CD4-positive, alpha-beta T cell (primary cell): ENCODE results near the gene ATG2A. TPM values are rescaled to one million over a fixed set of nuclear protein-coding genes. Genes with fewer than 3 reads are reported as not detected.

Experiments
- ATAC-seq: fragments of 200-7000 bp; cut with Tn5 transposase; one replicate; pipeline ENCODE4 v1.10.0; 2022; ENCODE audit warnings: mild to moderate bottlenecking; ENCODE audit not compliant: poor library complexity
- CTCF ChIA-PET: fragments of 350-600 bp; sonication (Branson Sonifier 250); formaldehyde crosslinking; loops from one replicate; lab custom pipeline; 2021; ENCODE audit warnings: antibody characterized with exemption, inconsistent platforms; lab: Charles Lee
- POLR2A ChIA-PET: fragments of 350-600 bp; sonication (Branson Sonifier 250); formaldehyde crosslinking; loops from one replicate; lab custom pipeline; 2021; ENCODE audit warnings: antibody characterized with exemption, inconsistent platforms; lab: Charles Lee
- DNase-seq, 14 experiments: peaks; one replicate each; pipeline ENCODE4 v3.0.0-alpha.2; 2013 to 2020; ENCODE audit warnings: mixed read lengths in 2 of 14
- H3K27ac ChIP-seq, 2 donors: one replicate each; pipeline versions ENCODE4 v1.5.1 to v1.7.0; 2013; ENCODE audit warnings: low read length in 2 of 2, low read depth in 1 of 2, mild to moderate bottlenecking in 1 of 2
- H3K27me3 ChIP-seq, 2 experiments: 1 replicate in 1 of 2; 2 replicates in 1 of 2; pipeline versions ENCODE4 v1.6.1 to v1.7.0; 2013; ENCODE audit warnings: low read length in 2 of 2, control low read depth in 1 of 2, mild to moderate bottlenecking in 1 of 2, moderate library complexity in 1 of 2; ENCODE audit not compliant: insufficient read depth in 2 of 2, control insufficient read depth in 1 of 2
- H3K36me3 ChIP-seq: one replicate; pipeline ENCODE4 v1.6.1; 2013; ENCODE audit warnings: low read length, control low read depth; ENCODE audit not compliant: insufficient read depth
- H3K4me1 ChIP-seq: one replicate; pipeline ENCODE4 v1.6.1; 2013; ENCODE audit warnings: low read length, control low read depth; ENCODE audit not compliant: insufficient read depth
- H3K4me3 ChIP-seq: one replicate; pipeline ENCODE4 v1.5.1; 2013; ENCODE audit warnings: mild to moderate bottlenecking, low read length, moderate library complexity
- H3K9me3 ChIP-seq, 2 experiments: 1 replicate in 1 of 2; 2 replicates in 1 of 2; pipeline versions ENCODE4 v1.6.1 to v1.7.0; 2013; ENCODE audit warnings: low read length in 2 of 2, mild to moderate bottlenecking in 2 of 2, control low read depth in 1 of 2, moderate library complexity in 1 of 2; ENCODE audit not compliant: control insufficient read depth in 1 of 2, insufficient read depth in 1 of 2
- H3K27ac Mint-ChIP-seq: one replicate; pipeline ENCODE4 v1.8.0; 2020; ENCODE audit warnings: mixed read lengths
- H3K27me3 Mint-ChIP-seq: one replicate; pipeline ENCODE4 v1.8.0; 2021; ENCODE audit warnings: mixed read lengths
- H3K36me3 Mint-ChIP-seq: one replicate; pipeline ENCODE4 v1.8.0; 2021; ENCODE audit warnings: low read depth, mixed read lengths
- H3K4me1 Mint-ChIP-seq: one replicate; pipeline ENCODE4 v1.8.0; 2021; ENCODE audit warnings: low read depth, mixed read lengths
- H3K4me3 Mint-ChIP-seq: one replicate; pipeline ENCODE4 v1.8.0; 2020; ENCODE audit warnings: mild to moderate bottlenecking, mixed read lengths
- H3K9me3 Mint-ChIP-seq: one replicate; pipeline ENCODE4 v1.8.0; 2020; ENCODE audit warnings: mixed read lengths
- intact Hi-C, 2 experiments: fragments of 100-400 bp; cut with DNase I in 1 of 2; cut with micrococcal nuclease in 1 of 2; formaldehyde crosslinking; loops; one replicate each; pipeline versions ENCODE4 v1.15.1 to v1.9.0; 2023 to 2025; cut with DNase I, micrococcal nuclease
- total RNA-seq, 174 experiments: library from RNA in 2 of 174; stranded (reverse) in 2 of 174; gene quantifications; one replicate each; pipeline ENCODE4 v1.2.3 and lab custom pipeline; 2021 to 2026
- TF ChIP-seq, protein P1 (sequence below): fragments of 200-600 bp; IDR thresholded peaks from one replicate; pipeline ENCODE4 v1.8.0; 2022; ENCODE audit warnings: antibody characterized with exemption, mild to moderate bottlenecking

The ATG2A gene
- total RNA-seq, 2 experiments from 2014 or later, result 189 to 198 TPM

DNA sequence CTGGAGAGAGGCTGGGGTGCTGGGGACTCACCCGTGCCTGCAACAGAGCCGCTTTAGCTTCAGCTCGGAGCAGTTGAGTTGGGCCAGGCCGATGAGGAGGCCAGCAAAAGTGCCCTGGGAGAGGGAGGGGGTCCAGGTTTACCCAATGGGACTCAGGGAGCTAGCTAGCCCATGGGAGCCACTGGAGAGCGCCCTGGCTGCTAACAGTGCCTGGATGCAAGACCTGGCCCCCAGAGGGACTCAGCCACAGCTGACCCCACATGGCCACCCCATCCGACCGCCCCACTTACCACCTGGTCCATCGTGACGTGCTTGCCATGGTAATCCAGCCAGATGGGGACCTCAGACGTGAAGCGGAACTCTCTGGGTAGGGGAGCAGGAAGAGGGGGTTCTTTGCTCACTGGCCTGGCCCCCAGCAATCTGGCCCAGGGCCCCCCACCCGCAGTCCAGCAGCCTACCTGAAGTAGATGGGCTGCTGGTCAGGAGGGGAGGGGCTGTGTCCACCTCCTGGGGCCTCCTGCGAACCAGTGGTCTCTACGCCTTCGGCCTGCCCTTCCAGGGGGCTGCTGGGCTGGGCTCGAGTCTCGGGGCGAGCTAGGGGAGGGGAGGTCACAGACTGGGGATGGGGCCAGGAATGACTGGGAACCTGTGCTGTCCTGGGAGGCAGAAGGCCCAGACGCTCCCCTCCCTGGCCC, 19.5 kb downstream of the ATG2A start:
- Mint-ChIP-seq H3K27me3 (no peaks in the 10 kb centered on the region), H3K9me3 (no peaks in the 10 kb centered on the region), H3K36me3 (peaks cover 56% of the 10 kb centered on the region), H3K4me1 (peaks cover 13% of the 10 kb centered on the region), H3K27ac (no peak overlapping the region), H3K4me3 (no peak overlapping the region)
- POLR2A ChIA-PET, result interaction anchor here (1.1 kb wide), 1 partner anchor 47 kb away, joined by 3 read pairs; no protein-coding TSS in a partner anchor
- no peaks in the 10 kb centered on the region for H3K27me3 ChIP-seq
- TF ChIP-seq, protein P1, sequence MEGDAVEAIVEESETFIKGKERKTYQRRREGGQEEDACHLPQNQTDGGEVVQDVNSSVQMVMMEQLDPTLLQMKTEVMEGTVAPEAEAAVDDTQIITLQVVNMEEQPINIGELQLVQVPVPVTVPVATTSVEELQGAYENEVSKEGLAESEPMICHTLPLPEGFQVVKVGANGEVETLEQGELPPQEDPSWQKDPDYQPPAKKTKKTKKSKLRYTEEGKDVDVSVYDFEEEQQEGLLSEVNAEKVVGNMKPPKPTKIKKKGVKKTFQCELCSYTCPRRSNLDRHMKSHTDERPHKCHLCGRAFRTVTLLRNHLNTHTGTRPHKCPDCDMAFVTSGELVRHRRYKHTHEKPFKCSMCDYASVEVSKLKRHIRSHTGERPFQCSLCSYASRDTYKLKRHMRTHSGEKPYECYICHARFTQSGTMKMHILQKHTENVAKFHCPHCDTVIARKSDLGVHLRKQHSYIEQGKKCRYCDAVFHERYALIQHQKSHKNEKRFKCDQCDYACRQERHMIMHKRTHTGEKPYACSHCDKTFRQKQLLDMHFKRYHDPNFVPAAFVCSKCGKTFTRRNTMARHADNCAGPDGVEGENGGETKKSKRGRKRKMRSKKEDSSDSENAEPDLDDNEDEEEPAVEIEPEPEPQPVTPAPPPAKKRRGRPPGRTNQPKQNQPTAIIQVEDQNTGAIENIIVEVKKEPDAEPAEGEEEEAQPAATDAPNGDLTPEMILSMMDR, result no peak
- CTCF ChIA-PET, result interaction anchor here (1.1 kb wide), 1 partner anchor 53 kb away, joined by 3 read pairs; the partner anchor contains the start of gene CDC42BPG
- H3K9me3 ChIP-seq, result no peaks in the 10 kb centered on the region
- DNase-seq (no peak), ATAC-seq (no peak)
- intact Hi-C loops, result loop anchor here in 1 of 2 experiments (10.0 kb wide), 1 partner anchor 113 kb away; no protein-coding TSS in a partner anchor
- no peak overlapping the region for H3K27ac ChIP-seq
- peaks cover 42% of the 10 kb centered on the region for H3K36me3 ChIP-seq
- no peak overlapping the region for H3K4me3 ChIP-seq
- H3K4me1 ChIP-seq, result peaks cover 31% of the 10 kb centered on the region

DNA sequence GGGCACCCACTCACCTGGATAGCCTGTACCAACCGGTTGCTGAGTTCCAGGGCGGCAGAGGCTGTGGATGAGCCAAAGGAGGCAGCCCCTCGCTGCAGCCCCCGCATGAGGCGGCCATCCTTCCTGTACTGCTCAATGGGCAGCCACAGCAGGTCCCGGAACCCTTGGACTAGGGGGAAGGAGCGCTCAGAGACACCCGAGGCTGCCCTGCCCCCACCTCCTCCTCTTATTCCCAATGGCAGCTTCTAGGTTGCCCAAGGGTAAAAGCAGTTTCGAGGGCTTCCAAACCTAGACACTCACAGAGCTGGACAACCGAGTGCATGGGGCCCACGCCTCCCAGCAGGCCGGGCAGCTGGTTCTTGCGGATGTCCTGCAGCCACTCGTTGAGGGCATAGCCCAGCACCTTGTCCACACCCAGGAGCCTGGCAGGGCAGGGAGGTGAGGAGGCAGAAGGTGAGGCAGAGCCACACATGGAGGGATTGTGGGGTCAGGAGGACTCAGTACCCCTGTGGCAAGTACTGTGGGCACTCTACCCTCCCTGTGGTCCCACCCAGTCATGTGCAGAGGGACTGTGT, 20.5 kb downstream of the ATG2A start:
- Mint-ChIP-seq H3K9me3 (no peaks in the 10 kb centered on the region), H3K4me1 (peaks cover 10% of the 10 kb centered on the region), H3K36me3 (peaks cover 51% of the 10 kb centered on the region), H3K4me3 (no peak overlapping the region), H3K27me3 (no peaks in the 10 kb centered on the region), H3K27ac (peak overlapping the region; percentile 70)
- TF ChIP-seq, protein P1, result no peak
- no peak overlapping the region for H3K27ac ChIP-seq
- H3K9me3 ChIP-seq, result no peaks in the 10 kb centered on the region
- CTCF ChIA-PET, result interaction anchor here (1.1 kb wide), 1 partner anchor 52 kb away, joined by 3 read pairs; the partner anchor contains the start of gene CDC42BPG
- no peak for DNase-seq
- peaks cover 34% of the 10 kb centered on the region for H3K36me3 ChIP-seq
- intact Hi-C loops, result loop anchor here in 1 of 2 experiments (10.0 kb wide), 1 partner anchor 112 kb away; no protein-coding TSS in a partner anchor
- POLR2A ChIA-PET, result interaction anchor here (1.1 kb wide), 2 partner anchors 46 to 49 kb away, joined by 3 read pairs; no protein-coding TSS in a partner anchor
- no peaks in the 10 kb centered on the region for H3K27me3 ChIP-seq
- peaks cover 31% of the 10 kb centered on the region for H3K4me1 ChIP-seq
- H3K4me3 ChIP-seq, result no peak overlapping the region
- ATAC-seq, result no peak

DNA sequence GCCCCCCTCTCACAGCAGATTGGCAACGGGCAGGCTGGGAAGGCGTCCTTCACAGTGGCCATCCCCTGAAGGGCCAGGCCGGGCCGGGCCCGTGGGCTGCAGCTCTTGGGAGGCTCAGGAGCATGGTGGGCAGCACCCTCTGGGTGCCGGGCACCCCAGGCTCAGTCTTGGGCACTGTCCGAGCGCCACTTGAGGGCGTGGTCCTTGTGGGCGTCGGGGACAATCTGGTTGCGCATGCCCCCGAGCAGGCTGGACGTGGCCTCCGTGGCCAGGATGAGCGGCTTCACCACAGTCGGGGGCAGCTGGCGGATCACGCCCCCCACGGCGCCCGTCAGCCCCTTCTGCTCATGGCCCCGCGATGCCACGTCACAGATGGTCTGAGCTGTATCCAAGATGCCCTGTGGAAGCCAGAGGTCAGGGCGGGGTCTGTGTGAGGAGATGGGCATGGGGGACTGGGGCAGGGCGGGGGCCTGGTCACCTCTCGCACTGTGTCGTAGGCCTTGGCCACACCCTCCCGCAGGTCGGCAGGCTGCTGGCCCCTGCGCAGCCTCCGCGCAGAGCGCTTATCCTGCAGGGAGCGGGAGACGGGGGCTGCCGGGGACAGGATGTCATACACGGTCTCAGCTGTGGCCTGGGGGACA, 22.1 kb downstream of the ATG2A start:
- H3K27me3 Mint-ChIP-seq, result no peaks in the 10 kb centered on the region
- H3K36me3 Mint-ChIP-seq, result peaks cover 40% of the 10 kb centered on the region

More for the DNA sequence above, 22.1 kb downstream of the ATG2A start:
- Histone ChIP-seq H3K36me3 (peaks cover 28% of the 10 kb centered on the region), H3K9me3 (no peaks in the 10 kb centered on the region), H3K27me3 (no peaks in the 10 kb centered on the region), H3K4me1 (peaks cover 19% of the 10 kb centered on the region), H3K27ac (no peak overlapping the region), H3K4me3 (no peak overlapping the region)
- POLR2A ChIA-PET, result interaction anchor here (0.7 to 2.4 kb wide), 4 partner anchors 19 to 47 kb away, joined by 3 to 8 read pairs (median 5); no protein-coding TSS in a partner anchor
- H3K4me1 Mint-ChIP-seq, result peaks cover under 1% of the 10 kb centered on the region
- DNase-seq, result peak in 1 of 14 experiments; percentile 46
- TF ChIP-seq, protein P1, result no peak
- CTCF ChIA-PET, result interaction anchor here (1.4 to 2.8 kb wide), 4 partner anchors 26 to 50 kb away, joined by 3 to 22 read pairs (median 10); partner anchors contain the start of gene CDC42BPG
- no peaks in the 10 kb centered on the region for H3K9me3 Mint-ChIP-seq
- ATAC-seq, result no peak
- intact Hi-C loops, result loop anchor here (1.0 to 10.0 kb wide), 3 partner anchors 48 to 110 kb away; no protein-coding TSS in a partner anchor
- H3K4me3 Mint-ChIP-seq, result no peak overlapping the region
- peak overlapping the region; percentile 70 for H3K27ac Mint-ChIP-seq
